Prostate gland (tissue), 2 donors: Measurements from ENCODE around the gene ATXN2. TPM values are rescaled to one million over a fixed set of nuclear protein-coding genes. Genes with fewer than 3 reads are reported as not detected.

ENCODE experiments used
- DNase-seq: peaks from one replicate; pipeline ENCODE4 v3.0.0-alpha.2; 2019; ENCODE audit warnings: low spot score
- H3K27ac ChIP-seq, 2 donors: fragments of 200-600 bp; sonication (generic); 2 replicates each; pipeline ENCODE4 v1.5.1; 2017 to 2019
- H3K27me3 ChIP-seq: fragments of 200-600 bp; sonication (generic); replicated peaks from 2 replicates; pipeline ENCODE4 v1.5.1; 2019; ENCODE audit not compliant: insufficient read depth
- H3K36me3 ChIP-seq, 2 donors: fragments of 200-600 bp; sonication (generic); 1 replicate in 1 of 2; 2 replicates in 1 of 2; pipeline versions ENCODE4 v1.5.1 to v1.8.1; 2017 to 2019
- H3K4me1 ChIP-seq: fragments of 200-600 bp; sonication (generic); replicated peaks from 2 replicates; pipeline ENCODE4 v1.5.1; 2019
- H3K4me3 ChIP-seq, 2 donors: fragments of 200-600 bp; sonication (generic); 2 replicates each; pipeline ENCODE4 v1.5.1; 2017 to 2019
- H3K9me3 ChIP-seq: fragments of 200-600 bp; sonication (generic); 2 replicates; pipeline ENCODE4 v1.5.1; 2017
- POLR2A ChIP-seq: fragments of 450-650 bp; IDR thresholded peaks from one replicate; pipeline ENCODE4 v1.6.1; 2016; ENCODE audit warnings: antibody characterized with exemption, mild to moderate bottlenecking
- POLR2AphosphoS5 ChIP-seq: sonication (generic); formaldehyde crosslinking; IDR thresholded peaks from one replicate; pipeline ENCODE4 v1.6.1; 2017; ENCODE audit warnings: antibody characterized with exemption
- WGBS: methylation state at CpG from one replicate; pipeline ENCODE4 v1.1.5; 2018; 5-methylcytosine and 5-hydroxymethylcytosine counted together
- intact Hi-C: fragments of 100-400 bp; cut with DNase I; formaldehyde crosslinking; loops from one replicate; pipeline ENCODE4 v1.14.2; 2022
- total RNA-seq, 2 donors: library from RNA; depleted of rRNA; stranded (reverse); fragments of >200 nt; gene quantifications; one replicate each; pipeline ENCODE4 v1.1.0, GENCODE V29; 2016
- TF ChIP-seq, protein P1 (sequence below), 4 experiments: fragments of 200-600 bp in 2 of 4; fragments of 450-650 bp in 2 of 4; sonication (generic) in 2 of 4; IDR thresholded peaks; 1 replicate in 3 of 4; 2 replicates in 1 of 4; pipeline ENCODE4 v1.5.1; 2016 to 2019; ENCODE audit warnings: antibody characterized with exemption in 4 of 4, mild to moderate bottlenecking in 2 of 4, moderate library complexity in 2 of 4

Gene ATXN2
- total RNA-seq, 2 donors from 2014 or later: 29.5 to 95.5 TPM

DNA sequence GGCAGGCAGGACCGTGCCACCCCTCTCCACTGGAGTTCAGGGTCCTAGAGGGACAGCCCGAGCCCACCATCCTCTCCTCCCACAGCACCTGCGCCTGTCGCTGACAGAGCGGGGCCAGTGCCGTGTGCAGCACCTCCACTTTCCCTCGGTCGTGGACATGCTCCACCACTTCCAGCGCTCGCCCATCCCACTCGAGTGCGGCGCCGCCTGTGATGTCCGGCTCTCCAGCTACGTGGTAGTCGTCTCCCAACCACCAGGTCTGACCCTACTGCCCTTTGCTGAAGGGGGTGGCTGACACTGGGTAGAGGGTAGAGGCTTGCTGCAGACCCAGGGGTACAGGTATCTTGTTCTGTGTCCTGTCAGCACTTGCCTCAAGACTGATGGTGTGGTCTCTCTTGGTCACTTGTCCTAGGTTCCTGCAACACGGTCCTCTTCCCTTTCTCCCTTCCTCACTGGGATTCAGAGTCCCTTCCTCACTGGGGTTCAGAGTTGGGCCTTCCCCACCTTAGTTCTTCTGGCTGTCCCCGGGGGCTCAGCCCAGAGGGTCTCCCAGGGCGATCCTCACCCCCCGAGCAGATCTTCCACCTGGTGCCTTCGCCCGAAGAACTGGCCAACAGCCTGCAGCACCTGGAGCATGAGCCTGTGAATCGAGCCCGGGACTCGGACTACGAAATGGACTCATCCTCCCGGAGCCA lies 151.4 kb downstream of the ATXN2 start:
- Histone ChIP-seq H3K4me1 (peaks cover 5% of the 10 kb centered on the region), H3K4me3 (no peak overlapping the region), H3K27ac (no peak overlapping the region), H3K27me3 (no peaks in the 10 kb centered on the region), H3K36me3 (peaks cover 6 to 10% of the 10 kb centered on the region in 2 donors), H3K9me3 (no peaks in the 10 kb centered on the region)
- 87% methylated on average over 28 of the region's 28 CpGs for WGBS
- TF ChIP-seq POLR2AphosphoS5: no peak
- TF ChIP-seq, protein P1, sequence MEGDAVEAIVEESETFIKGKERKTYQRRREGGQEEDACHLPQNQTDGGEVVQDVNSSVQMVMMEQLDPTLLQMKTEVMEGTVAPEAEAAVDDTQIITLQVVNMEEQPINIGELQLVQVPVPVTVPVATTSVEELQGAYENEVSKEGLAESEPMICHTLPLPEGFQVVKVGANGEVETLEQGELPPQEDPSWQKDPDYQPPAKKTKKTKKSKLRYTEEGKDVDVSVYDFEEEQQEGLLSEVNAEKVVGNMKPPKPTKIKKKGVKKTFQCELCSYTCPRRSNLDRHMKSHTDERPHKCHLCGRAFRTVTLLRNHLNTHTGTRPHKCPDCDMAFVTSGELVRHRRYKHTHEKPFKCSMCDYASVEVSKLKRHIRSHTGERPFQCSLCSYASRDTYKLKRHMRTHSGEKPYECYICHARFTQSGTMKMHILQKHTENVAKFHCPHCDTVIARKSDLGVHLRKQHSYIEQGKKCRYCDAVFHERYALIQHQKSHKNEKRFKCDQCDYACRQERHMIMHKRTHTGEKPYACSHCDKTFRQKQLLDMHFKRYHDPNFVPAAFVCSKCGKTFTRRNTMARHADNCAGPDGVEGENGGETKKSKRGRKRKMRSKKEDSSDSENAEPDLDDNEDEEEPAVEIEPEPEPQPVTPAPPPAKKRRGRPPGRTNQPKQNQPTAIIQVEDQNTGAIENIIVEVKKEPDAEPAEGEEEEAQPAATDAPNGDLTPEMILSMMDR (IDR thresholded peaks at IDR 0.05): no peak
- no peak for TF ChIP-seq POLR2A
- intact Hi-C loops: no loop called here
- DNase-seq: no peak

DNA sequence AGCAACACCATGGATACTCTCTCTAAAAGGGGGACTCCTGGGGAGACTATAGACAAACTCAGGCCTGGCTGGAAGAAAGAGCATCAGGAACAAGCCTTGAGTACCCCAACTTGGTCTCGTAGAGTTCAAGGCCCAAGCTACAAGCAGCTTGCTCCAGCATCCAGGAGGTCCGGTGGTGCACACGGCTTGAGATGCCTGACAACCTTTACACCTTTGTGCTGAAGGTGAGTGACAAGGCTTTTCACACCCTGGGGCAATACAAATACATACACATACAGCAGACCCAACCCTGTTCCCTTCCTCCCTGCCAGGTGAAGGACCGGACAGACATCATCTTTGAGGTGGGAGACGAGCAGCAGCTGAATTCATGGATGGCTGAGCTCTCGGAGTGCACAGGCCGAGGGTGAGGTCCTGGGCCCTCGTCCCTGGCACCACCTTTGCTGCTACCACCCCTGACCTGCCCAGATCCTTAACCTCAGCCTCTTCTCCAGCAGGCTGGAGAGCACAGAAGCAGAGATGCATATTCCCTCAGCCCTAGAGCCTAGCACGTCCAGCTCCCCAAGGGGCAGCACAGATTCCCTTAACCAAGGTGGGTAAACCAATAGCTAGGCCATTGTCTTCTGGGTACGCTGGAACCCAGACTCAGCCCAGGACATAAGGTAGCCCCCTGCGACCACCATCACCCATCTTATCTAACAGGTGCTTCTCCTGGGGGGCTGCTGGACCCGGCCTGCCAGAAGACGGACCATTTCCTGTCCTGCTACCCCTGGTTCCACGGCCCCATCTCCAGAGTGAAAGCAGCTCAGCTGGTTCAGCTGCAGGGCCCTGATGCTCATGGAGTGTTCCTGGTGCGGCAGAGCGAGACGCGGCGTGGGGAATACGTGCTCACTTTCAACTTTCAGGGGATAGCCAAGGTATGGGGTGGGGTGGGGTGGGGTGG lies 152.2 kb downstream of the ATXN2 start:
- intact Hi-C loops: no loop called here
- Histone ChIP-seq H3K27ac (peak overlapping the region in 1 of 2 donors; percentile 10), H3K9me3 (no peaks in the 10 kb centered on the region), H3K27me3 (no peaks in the 10 kb centered on the region), H3K4me1 (peaks cover 5% of the 10 kb centered on the region), H3K4me3 (no peak overlapping the region), H3K36me3 (peaks cover 6 to 10% of the 10 kb centered on the region in 2 donors)
- WGBS: 76% methylated on average over 20 of the region's 20 CpGs
- DNase-seq: no peak
- TF ChIP-seq, protein P1 (IDR thresholded peaks at IDR 0.05): no peak
- no peak for TF ChIP-seq POLR2AphosphoS5
- TF ChIP-seq POLR2A: no peak

DNA sequence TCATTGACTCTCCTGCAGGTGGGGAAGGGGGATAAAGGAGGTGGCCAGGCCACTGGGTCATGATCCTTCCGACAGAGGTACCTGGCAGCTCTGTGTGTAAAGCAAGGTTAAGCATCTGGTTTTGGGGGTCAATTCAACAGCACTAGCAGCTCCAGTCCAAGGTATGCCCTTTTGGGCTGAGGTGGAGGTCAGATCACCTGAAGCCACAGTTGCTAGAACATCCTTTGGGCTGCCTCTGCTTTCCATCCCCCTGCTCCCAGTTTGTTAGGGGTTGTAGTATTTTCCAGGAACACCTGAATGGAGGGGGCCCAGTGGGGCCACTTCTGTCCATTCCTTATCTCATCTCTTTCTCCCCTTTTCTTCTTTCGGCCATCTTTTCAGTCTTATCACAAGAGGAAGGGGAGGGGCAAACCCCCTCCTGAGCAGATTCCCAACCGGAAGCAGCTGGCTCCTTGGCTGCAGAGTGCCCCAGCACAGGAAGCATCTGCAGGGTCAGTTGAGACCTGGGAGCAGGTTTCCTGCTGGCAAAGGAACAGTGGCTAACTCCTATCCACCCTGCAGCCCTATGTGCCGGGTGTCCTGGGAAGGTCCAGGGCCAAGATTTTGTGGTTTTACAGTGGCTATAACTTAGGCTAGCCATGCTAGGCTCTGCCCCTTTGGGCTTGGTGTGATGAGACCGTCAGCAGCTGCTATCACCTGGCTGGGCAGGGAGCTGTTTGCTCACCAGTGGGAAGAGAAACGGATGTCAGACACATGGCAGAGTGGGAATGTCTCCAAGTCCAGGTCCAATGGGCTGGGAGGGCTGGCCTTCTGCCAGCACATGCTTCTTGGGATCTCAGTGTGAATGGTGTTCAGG lies 153.2 kb downstream of the ATXN2 start:
- 23% methylated on average over 6 of the region's 6 CpGs for WGBS
- peak overlapping the region in 1 of 2 donors; percentile 10 for H3K27ac ChIP-seq
- H3K4me1 ChIP-seq: peaks cover 5% of the 10 kb centered on the region
- no peak overlapping the region for H3K4me3 ChIP-seq
- TF ChIP-seq POLR2AphosphoS5: peak; percentile 23
- no peak for TF ChIP-seq POLR2A
- TF ChIP-seq, protein P1 (IDR thresholded peaks at IDR 0.05): no peak
- H3K36me3 ChIP-seq: peaks cover 6 to 10% of the 10 kb centered on the region in 2 donors
- no peaks in the 10 kb centered on the region for H3K9me3 ChIP-seq
- DNase-seq: peak; percentile 40
- intact Hi-C loops: no loop called here
- no peaks in the 10 kb centered on the region for H3K27me3 ChIP-seq

- no peak overlapping the region for H3K4me3 ChIP-seq
- intact Hi-C loops: no loop called here
- TF ChIP-seq POLR2A (no peak), POLR2AphosphoS5 (no peak)
- TF ChIP-seq, protein P1 (IDR thresholded peaks at IDR 0.05): no peak
- H3K36me3 ChIP-seq: peaks cover under 1 to 10% of the 10 kb centered on the region in 2 donors
- no peak for DNase-seq
- peak overlapping the region in 1 of 2 donors; percentile 10 for H3K27ac ChIP-seq
- WGBS: 79% methylated on average over 11 of the region's 11 CpGs
- H3K27me3 ChIP-seq: no peaks in the 10 kb centered on the region
- H3K4me1 ChIP-seq: peaks cover 5% of the 10 kb centered on the region
- H3K9me3 ChIP-seq: no peaks in the 10 kb centered on the region
Measured at GRCh38 chr12:111444925-111445725, 154.0 kb downstream of the ATXN2 start.
